ENCODE measurements around the gene ADGRL3. TPM values are rescaled to one million over a fixed set of nuclear protein-coding genes. Genes with fewer than 3 reads are reported as not detected.

ADGRL3 gene
- total RNA-seq, 1 donor = under 0.01 TPM

GRCh38 chr4:61293707-61294400, 93.7 kb downstream of the ADGRL3 start:
- no peak overlapping the region for H3K4me3 ChIP-seq (ENCODE audit: low read depth, low read length)
- no peak for DNase-seq (ENCODE audit: low read depth)
- no peak for TF ChIP-seq CTCF (IDR thresholded peaks at IDR 0.05; ENCODE audit: insufficient read depth, low read length)

GRCh38 chr4:61294936-61295335, 94.8 kb downstream of the ADGRL3 start:
- DNase-seq (ENCODE audit: low read depth) = no peak
- TF ChIP-seq CTCF (IDR thresholded peaks at IDR 0.05; ENCODE audit: insufficient read depth, low read length) = no peak
- H3K4me3 ChIP-seq (ENCODE audit: low read depth, low read length) = no peak overlapping the region

- DNase-seq (ENCODE audit: low read depth) = no peak
- no peak overlapping the region for H3K4me3 ChIP-seq (ENCODE audit: low read depth, low read length)
- TF ChIP-seq CTCF (IDR thresholded peaks at IDR 0.05; ENCODE audit: insufficient read depth, low read length) = no peak
Observed at GRCh38 chr4:61296144-61296543, 96.0 kb downstream of the ADGRL3 start.

GRCh38 chr4:61298178-61298740, 98.1 kb downstream of the ADGRL3 start:
- H3K4me3 ChIP-seq (ENCODE audit: low read depth, low read length) = no peak overlapping the region
- TF ChIP-seq CTCF (IDR thresholded peaks at IDR 0.05; ENCODE audit: insufficient read depth, low read length) = no peak
- DNase-seq (ENCODE audit: low read depth) = no peak

- TF ChIP-seq CTCF (IDR thresholded peaks at IDR 0.05; ENCODE audit: insufficient read depth, low read length) = no peak
- no peak for DNase-seq (ENCODE audit: low read depth)
- no peak overlapping the region for H3K4me3 ChIP-seq (ENCODE audit: low read depth, low read length)
Observed at GRCh38 chr4:61299316-61299715, 99.2 kb downstream of the ADGRL3 start.

- H3K4me3 ChIP-seq (ENCODE audit: low read depth, low read length) = no peak overlapping the region
- no peak for TF ChIP-seq CTCF (IDR thresholded peaks at IDR 0.05; ENCODE audit: insufficient read depth, low read length)
- no peak for DNase-seq (ENCODE audit: low read depth)
Observed at GRCh38 chr4:61300266-61300844, 100.2 kb downstream of the ADGRL3 start.
